ENCODE data around the gene FHAD1.

DNA sequence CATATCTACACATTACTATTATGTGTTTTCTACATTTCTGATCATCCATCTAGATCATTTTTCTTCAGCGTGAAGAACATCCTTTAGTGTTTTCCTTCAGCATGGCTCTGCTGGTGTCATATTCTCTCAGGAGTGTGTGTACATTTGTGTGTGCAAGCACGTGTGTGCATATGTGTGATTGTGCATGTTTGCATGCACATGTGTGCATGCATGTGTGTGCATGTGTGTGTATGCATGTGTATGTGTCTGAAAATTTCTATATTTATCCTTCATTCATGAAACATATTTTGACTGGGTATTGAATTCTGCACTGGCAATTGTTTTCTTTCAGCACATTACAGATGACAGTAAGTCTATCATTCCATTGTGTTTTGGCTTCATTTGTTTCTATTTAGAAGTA is 74.6 kb downstream of the FHAD1 start:
- TF ChIP-seq, protein P1, sequence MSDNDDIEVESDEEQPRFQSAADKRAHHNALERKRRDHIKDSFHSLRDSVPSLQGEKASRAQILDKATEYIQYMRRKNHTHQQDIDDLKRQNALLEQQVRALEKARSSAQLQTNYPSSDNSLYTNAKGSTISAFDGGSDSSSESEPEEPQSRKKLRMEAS (IDR thresholded peaks at IDR 0.05): no peak
- TF ChIP-seq JUND (IDR thresholded peaks at IDR 0.05) (no peak), CTCF (IDR thresholded peaks at IDR 0.05 in 2 of 3, conservative IDR thresholded peaks at IDR 0.05 in 1 of 3; ENCODE audit: borderline replicate concordance in 1 of 3, insufficient read depth in 1 of 3, low read depth in 2 of 3, low read length in 2 of 3) (no peak), YY1 (IDR thresholded peaks at IDR 0.05; ENCODE audit: extremely low read depth, insufficient replicate concordance, low read depth, low read length) (no peak)

Measured in HCT116 (cell line).